LNCAP (cell line): ENCODE data around the gene KCNG2.

Experiments
- CTCF ChIP-seq: fragments of 450-650 bp; IDR thresholded peaks from 2 replicates; pipeline ENCODE4 v1.5.1; 2017; ENCODE audit warnings: mild to moderate bottlenecking

The KCNG2 gene

GRCh38 chr18:79905389-79905911 lies 107.7 kb downstream of the KCNG2 start:
- TF ChIP-seq CTCF, result no peak

DNA sequence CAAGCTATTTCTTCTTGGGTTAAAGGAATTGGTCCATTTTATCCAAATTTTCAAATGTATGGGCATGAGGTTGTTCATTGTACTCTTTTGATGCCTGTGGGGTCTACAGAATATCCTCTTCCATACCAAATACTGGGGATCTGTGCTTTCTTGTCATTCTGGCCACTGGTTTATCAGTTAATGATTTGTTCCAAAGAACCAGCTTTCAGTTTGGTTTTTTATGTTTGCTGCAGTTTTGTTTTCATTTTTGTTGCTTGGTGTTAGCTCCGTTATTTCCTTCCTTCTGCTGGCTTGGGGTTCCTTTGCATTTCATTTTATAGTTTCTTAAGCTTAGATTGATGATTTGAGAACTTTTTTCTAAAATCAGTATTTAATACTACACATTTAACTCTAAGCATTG lies 108.3 kb downstream of the KCNG2 start:
- no peak for TF ChIP-seq CTCF

GRCh38 chr18:79906706-79907105 lies 109.0 kb downstream of the KCNG2 start:
- no peak for TF ChIP-seq CTCF

DNA sequence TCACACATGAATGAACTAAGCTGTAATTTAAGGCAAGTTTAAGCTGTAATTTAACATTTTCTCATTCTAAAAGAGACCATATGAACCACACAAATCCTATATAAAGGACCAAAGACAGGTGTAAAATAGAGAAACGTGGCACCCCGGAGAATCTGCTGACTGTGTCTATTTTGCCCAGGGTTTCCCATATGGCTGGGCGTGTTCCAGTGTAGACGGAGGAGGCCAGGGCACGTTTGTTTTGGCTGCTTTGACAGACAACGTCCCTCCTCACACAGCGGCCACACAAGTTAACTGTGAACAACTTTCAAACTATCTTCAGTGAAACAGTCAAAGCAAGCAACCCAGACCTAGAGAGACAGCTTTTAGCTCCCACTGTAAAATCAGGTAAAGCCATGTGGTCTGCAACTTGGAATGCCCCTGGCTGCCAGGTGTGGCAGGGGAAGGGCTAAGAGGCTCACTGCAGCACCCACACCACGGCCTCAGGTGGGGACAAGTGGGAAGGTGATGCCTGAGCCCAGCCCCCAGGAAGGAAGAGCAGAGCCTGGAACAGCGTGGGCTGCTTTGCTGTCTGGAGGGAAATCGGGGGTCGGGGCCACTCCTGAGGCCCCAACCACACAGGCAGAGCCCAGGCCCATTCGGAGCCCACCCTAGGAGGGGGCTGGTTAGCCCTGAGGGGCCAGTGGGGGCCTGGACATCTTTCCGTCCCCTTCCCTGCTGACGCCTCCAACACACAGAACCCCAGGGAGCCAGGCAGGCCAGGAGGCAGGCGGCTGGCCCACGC lies 113.0 kb downstream of the KCNG2 start:
- TF ChIP-seq CTCF, result no peak

- no peak for TF ChIP-seq CTCF
Measured at GRCh38 chr18:79911344-79912270, 113.9 kb downstream of the KCNG2 start.

- no peak for TF ChIP-seq CTCF
Measured at GRCh38 chr18:79912409-79912991, 114.8 kb downstream of the KCNG2 start.
